Measurements from ENCODE around the gene MAP3K2.
"Not testable (repeated sequence)": the region's sequence is repeated elsewhere in the genome, so short reads cannot be mapped to it uniquely, and the experiment has no call there.

MAP3K2 gene

GRCh38 chr2:127420039-127420864, 32.5 kb upstream of the MAP3K2 start:
- DNase-seq, result no peak

- no peak for DNase-seq
These were observed 31.8 kb upstream of the MAP3K2 start for GRCh38 chr2:127419448-127420038.

- no peak for DNase-seq
These were observed 31.3 kb upstream of the MAP3K2 start for GRCh38 chr2:127419112-127419430.

DNA sequence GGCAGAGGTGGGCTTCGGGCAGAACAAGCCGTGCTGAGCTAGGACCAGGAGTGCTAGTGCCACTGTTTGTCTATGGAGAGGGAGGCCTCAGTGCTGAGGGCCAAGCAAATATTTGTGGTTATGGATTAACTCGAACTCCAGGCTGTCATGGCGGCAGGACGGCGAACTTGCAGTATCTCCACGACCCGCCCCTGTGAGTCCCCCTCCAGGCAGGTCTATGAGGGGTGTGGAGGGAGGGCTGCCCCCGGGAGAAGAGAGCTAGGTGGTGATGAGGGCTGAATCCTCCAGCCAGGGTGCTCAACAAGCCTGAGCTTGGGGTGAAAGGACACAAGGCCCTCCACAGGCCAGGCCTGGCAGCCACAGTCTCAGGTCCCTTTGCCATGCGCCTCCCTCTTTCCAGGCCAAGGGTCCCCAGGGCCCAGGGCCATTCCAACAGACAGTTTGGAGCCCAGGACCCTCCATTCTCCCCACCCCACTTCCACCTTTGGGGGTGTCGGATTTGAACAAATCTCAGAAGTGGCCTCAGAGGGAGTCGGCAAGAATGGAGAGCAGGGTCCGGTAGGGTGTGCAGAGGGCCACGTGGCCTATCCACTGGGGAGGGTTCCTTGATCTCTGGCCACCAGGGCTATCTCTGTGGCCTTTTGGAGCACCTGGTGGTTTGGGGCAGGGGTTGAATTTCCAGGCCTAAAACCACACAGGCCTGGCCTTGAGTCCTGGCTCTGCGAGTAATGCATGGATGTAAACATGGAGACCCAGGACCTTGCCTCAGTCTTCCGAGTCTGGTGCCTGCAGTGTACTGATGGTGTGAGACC, 30.7 kb upstream of the MAP3K2 start, which contains the start of gene PROC:
Gene PROC, plus strand, starts transcription at position 128 of the 812 bp plus-strand sequence. CDS start 1,516 bp downstream, outside the sequence.
- DNase-seq, result no peak

DNA sequence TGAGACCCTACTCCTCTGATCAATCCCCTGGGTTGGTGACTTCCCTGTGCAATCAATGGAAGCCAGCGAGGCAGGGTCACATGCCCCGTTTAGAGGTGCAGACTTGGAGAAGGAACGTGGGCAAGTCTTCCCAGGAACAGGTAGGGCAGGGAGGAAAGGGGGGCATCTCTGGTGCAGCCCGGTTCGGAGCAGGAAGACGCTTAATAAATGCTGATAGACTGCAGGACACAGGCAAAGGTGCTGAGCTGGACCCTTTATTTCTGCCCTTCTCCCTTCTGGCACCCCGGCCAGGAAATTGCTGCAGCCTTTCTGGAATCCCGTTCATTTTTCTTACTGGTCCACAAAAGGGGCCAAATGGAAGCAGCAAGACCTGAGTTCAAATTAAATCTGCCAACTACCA, 29.6 kb upstream of the MAP3K2 start:
- DNase-seq, result no peak

- DNase-seq, result no peak
These were observed 28.8 kb upstream of the MAP3K2 start for GRCh38 chr2:127416506-127417001.

DNA sequence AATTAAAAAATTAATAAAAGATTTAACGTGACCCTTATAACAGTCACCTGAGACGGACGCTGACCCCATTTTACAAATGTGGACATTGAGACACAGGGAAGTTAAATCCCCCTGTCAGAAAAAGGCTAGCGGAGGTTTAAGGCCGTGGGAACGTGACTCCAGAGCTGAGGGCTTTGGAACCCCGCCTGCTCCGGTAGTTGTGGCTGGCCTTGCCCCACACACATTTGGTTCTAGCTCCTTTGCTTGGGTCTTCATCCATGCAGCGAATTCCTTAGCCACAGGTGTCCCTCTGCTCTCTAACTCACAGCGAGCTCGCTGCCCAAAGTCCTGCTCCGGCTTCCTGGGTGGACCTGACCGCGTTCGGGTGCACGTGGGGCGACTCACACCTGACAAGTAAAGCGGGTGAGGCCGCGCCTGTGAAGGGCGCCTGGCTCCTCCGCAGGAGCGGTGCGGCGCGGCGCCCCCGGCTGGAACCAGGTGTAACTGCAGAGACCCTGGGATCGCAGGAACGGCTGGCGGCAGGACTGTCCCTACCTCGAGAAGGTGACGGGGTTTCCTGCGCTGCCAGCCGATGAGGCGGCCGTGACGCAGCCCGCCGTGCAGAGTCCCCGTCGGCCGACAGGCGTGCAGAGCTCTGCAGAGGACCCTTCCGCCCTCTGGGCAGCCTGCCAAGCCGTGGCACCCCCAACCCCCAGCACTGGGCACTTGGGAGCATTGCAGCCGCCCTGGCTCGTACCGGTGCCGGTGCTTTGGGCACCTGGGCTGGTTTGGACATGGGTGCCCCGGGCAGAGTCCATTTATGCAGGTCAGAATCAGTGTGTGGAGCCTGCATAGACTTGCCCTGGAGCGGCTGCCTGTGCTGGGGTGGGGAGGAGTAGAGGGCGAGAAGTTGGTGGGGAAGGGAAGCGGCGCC, 28.1 kb upstream of the MAP3K2 start:
- no peak for DNase-seq

DNA sequence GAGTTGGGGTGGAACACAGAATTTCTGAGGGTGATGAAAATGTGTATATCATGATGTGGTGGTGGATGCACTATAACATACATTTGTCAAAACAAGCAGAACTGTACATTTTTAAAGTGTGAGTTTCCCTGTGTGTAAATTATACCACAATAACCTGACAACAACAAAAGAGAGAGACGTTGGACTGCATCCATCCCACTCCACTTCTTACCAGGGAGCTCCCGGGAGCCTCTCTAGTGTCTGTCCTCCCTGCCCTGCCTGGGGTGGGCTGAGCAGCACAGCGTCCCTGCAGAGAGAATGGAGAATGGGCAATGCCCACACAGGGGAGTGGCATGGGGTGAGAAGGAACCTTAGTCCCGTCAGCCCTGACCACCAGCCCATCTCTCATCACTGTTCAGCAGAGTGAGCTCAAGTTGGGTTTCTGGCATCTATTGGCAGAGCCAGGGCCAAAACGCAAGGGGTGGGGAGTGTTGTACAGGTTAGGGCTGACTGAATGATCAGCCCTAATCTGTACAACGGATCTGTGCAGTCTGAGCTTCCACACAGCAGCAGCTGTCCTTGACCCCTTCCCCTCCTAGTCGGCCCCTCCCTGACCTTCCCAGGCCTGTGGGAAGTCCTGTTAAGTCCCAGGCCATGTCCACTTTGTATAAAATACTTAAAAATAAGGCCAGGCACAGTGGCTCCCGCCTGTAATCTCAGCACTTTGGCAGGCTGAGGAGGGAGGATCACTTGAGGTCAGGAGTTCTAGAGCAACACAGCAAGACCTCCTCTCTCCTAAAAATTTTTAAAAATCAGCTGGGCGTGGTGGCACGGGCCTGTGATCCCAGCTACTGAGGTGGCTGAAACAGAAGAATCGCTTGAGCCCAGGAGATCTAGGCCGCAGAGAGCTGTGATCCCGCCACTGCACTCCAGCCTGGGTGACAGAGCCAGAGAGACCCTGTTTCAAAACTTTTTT, 27.1 kb upstream of the MAP3K2 start:
- no peak for DNase-seq

GRCh38 chr2:127413782-127414637, 26.2 kb upstream of the MAP3K2 start:
- DNase-seq, result no peak

- DNase-seq, result no peak
These were observed 25.4 kb upstream of the MAP3K2 start for GRCh38 chr2:127413200-127413599.

DNA sequence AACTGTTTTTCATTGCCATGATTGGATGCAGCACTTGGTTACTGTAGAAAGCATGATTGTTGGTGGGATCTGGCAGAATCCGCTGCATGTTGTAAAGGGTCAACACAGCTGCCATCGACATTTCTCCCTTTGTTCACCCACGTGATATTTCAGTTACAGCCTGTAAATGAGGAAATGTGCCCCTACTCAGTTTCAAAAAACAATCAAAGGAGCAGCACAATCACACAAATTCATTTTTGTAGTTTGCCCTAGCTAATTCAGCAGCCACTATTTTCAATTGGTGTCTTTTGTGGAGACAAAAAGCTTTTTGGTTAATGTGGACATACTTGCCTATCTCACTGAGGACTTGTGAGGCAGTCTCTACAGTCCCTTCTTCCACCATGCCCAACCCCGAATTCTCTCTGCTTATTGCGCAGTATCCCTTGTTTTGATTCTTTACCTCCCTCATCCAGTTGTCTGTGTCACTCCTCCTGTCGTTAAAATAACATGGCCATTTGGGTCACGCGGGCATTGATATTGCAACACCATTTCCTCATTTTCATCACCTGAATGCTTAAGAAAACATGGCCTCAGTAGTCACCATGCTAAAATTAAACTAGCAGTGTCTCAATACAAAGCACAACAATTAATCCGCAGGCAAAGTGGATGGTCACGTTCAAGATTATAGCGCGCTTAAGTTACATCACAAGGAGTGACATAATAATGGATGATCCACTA, 24.0 kb upstream of the MAP3K2 start:
- DNase-seq, result no peak

DNA sequence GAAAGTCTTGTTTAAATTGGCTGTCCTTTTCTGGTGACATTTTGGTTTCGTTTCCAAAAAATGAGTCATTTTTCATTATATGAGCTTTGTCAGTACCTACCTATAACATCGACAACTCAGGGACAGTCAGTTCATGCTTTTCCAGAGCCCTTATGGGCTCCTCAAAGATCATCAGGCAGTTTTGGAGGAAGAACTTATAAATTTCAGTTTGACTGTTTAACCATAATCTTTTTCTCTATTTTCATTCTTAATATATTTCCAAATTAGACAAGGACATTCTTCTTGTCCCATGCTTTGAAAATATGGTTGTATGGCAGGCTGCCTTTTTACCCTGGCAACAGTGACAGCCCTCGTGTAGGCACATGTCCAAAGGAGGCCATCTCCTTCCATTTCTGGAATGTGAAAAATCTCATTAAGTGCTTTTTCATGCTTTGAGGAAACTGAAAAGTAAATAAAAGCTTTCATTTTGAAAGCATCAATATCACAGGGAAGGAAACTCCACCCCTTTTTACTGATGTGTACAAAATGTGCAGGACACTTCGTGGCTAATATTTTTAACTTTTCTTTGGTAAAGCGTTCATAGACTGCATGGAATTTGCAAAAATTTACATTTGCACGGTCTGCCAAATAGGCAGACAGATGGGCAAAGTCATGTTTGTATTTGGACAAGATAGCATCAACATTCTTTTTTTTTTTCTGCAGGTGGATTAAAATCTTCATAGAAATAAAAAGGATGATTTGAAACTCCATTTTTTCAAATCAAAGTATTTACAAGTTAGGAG, 23.3 kb upstream of the MAP3K2 start:
- no peak for DNase-seq

DNA sequence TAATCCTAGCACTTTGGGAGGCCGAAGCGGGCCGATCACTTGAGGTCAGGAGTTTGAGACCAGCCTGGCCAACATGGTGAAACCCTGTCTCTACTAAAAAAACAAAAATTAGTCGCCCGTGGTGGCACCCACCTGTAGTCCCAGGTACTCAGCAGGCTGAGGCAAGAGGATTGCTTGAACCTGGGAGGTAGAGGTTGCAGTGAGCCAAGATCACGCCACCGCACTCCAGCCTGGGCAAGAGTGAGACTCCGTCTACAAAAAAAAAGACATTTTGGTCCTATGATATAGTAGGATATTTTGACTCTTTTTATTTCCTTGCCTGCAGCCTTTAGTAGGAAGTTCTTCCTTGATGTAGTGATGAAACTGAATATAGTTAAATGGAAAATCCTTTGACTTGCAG, 21.9 kb upstream of the MAP3K2 start:
- DNase-seq, result not testable (repeated sequence)

DNA sequence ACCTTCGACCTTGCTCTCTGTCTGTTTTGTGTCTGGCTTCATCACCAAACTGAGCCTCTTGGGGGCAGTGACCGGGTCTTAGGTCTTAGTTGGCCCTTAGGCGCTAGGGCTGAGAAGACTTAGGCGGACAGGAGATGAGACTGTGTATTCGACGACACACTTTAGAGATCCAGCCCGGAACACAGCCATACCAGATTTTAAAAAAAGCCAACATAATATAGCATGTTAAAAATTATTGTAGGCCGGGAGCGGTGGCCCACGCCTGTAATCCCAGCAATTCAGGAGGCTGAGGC, 21.0 kb upstream of the MAP3K2 start:
- DNase-seq, result no peak

DNA sequence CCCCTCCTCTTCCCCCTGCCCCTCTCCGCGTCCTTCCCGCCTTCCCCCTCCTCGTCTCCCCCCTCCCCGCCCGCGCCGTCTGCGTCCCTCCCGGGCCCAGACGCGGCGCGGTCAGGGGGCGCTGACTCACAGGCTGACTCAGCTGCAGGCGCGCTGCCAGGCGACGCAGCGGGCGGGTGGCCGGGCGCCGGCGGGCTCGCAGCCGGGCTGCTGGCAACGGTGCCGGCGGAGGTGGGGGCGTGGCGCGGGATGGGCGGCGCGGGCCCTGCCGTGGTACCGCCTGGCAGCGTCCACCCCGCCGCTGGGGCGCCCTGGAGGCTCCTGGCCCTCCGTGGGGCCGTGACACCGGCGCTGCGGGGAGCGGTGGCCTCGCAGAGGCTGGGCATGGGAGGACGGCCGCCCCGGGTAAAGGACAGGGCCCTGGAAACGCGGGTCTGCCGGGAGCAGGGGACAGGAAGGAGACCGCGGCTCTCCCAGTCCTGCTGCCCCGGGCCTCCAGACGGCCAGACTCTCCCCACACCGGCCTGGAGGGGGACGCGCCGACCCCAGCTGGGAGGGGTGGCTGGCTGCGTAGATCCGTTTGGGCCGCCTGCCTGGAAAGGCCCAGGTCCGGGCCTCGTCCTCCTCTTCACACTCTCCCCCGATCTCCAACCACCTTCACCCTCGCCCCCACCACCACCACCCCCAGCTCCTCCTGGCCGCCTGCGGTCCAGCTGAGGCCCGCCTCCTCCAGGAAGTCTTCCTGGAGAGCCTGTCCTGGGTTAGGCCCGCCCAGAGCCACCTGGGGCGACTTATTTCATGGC, 20.4 kb upstream of the MAP3K2 start:
- DNase-seq, result no peak

- DNase-seq, result no peak
These were observed 19.9 kb upstream of the MAP3K2 start for GRCh38 chr2:127407661-127408003.

DNA sequence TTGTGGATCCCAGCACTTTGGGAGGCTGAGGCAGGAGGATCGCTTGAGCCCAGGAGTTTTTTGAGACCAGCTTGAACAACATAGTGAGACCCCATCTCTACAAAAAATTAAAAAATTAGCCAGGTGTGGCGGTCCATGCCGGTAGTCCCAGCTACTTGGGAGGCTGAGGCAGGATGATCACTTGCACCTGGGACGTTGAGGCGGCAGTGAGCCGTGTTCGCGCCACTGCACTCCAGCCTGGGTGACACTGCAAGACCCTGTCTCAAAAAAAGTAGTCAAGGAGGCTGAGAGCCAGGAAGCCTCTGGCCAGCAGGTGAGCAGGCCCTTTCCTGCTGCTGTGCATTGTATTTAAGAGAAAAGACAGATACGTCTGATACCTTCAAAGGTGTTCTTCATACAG, 19.3 kb upstream of the MAP3K2 start:
- DNase-seq, result no peak

DNA sequence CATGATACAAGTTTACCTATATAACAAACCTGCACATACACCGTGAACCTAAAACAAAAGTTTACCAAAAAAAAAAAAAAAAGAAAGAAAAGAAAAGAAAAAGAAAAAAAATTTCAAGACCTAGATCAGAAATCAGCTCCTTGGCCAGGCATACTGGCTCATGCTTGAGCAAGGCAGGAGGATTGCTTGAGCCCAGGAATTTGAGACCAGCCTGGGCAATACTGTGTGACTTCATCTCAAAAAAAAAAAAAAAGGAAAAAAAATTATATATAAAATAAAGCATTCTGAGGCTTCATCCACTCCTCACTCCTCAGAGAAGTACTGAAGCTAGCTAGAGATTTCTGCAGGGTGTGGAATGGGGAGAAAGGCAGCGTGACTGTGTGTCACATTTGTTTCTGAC, 18.7 kb upstream of the MAP3K2 start:
- no peak for DNase-seq
